ENCODE results near the gene PPP2R5C.

GRCh38 chr14:101955695-101956161 lies 194.2 kb downstream of the PPP2R5C start:
- TF ChIP-seq, protein P1, sequence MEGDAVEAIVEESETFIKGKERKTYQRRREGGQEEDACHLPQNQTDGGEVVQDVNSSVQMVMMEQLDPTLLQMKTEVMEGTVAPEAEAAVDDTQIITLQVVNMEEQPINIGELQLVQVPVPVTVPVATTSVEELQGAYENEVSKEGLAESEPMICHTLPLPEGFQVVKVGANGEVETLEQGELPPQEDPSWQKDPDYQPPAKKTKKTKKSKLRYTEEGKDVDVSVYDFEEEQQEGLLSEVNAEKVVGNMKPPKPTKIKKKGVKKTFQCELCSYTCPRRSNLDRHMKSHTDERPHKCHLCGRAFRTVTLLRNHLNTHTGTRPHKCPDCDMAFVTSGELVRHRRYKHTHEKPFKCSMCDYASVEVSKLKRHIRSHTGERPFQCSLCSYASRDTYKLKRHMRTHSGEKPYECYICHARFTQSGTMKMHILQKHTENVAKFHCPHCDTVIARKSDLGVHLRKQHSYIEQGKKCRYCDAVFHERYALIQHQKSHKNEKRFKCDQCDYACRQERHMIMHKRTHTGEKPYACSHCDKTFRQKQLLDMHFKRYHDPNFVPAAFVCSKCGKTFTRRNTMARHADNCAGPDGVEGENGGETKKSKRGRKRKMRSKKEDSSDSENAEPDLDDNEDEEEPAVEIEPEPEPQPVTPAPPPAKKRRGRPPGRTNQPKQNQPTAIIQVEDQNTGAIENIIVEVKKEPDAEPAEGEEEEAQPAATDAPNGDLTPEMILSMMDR (IDR thresholded peaks at IDR 0.05): no peak
- no peak for TF ChIP-seq POLR2A (IDR thresholded peaks at IDR 0.05)

All from uterus (tissue), 2 donors.